GM19467 (cell line): ENCODE data around the gene CCDC112.

Experiments
- ATAC-seq: cut with Tn5 transposase; IDR thresholded peaks from one replicate; pipeline ENCODE4 v1.9.1; 2021; ENCODE audit warnings: mild to moderate bottlenecking, moderate library complexity; ENCODE audit not compliant: unreplicated experiment

Gene CCDC112

DNA sequence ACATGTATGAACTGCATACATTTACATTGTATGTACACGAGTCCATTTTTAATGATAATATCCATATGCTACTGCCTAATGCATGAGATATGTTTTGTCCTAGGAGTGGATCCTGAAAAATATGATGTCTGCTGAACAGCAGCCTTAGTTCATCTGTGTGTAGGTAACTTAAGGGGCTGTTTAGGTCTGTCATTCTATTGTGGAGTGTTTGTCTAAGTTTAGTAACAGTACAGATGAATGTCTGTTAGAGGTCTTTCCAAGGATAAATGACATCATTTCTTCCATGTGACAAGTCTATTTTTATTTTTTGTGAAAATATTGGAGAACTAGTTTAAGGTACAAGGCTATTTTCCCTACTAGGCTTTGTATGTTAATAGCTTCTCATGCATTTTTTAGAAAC is 22.6 kb upstream of the CCDC112 start:
- ATAC-seq: no peak

DNA sequence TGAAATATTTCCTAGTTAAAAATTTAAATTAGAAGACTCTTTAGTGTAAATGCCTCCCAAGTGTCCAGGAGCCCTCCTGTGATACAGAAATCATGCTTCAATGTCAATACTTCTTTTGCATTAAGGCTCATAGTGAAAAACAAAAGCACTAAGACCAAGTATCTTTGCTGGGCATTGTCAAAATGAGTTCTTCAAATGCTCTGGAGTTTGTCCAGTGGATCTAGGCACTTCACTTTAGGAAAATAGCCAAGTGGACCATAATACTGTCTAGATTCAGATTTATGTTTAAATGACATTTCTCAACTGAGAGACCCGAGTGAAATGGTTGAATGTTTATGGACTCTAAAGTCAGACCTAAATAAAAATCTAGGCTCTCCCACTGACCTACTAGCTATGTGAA is 21.3 kb upstream of the CCDC112 start:
- no peak for ATAC-seq

DNA sequence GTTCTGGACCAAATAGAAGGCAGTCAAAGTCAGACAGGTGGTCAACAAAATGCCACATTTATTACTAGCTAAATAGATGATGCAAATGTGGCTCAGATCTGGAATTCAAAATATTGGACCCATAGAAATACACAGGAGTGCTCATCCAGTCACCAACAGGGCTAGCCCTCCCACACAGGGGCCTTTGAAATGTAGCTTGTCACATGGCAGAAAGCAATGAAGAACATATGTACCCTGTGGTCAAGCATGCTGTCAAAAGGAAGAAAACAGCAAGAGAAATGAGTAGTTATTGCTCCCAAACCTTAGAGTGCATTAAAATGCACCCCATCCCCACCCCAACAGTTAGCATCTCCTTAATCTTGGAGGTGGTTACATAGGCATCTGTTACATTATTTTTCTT is 20.9 kb upstream of the CCDC112 start:
- no peak for ATAC-seq

DNA sequence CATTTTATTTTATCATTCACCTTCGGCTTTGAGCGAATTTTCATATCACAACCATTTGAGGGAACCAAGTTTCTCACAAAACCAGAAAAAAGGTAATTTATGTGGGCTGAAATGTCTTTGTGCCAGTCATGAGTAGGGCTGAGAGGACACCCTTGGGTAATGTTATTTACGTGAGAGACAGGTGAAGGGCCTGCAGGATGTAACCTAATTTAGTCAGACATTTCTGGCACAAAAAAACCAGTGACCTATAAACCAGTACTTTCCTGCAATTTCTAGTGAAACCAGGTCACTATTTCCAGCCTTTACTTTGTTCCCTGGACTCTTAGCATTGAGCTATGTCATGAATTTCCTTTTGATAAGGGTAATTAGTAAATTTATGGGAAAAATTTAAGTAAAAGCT is 17.2 kb upstream of the CCDC112 start:
- ATAC-seq: no peak

DNA sequence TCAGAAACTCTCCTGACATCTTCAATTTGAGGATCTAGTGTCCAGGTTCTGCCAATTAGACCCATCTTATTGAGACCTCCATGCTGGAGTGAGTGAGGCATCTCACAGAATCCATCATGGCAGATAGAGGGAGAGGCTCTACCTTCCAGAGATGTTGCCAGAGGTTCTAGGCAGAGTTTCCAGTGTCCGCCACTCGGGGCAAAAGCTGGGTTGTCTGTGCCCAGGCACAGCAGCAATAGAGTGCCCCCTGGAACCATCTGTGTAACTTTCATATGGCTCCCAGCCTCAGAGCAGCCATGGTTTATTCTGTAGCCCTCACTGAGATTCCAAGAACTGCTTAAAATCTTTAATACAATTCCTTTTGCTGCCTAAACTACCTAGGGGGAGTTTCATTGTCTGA is 16.6 kb upstream of the CCDC112 start:
- no peak for ATAC-seq

DNA sequence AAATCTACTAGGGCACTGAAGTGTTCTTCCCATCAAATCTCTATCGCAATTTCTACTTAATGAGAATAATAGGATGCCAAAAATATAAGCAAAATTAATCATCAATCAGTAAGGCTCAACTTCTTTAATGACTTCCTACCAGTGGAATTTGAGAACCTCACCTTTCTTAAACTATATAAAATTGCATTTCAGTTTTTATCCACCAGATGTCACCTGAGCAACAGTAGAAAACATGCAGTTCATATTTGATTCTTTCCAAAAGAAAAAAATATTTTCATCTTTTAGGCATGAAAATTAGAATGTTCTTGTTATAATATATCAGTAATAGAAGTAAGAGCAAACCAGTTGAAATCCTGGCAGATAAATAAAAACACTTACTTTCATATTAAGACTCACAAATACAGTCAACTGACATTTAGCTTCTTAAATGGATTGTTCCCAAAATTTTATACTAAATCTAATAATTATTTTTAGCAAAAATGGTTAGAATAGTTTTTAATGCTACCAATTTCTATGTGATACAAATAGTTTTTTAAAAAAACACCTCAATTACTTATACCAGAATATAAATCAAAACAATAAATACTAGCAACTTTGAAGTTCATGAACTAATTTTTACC is 13.4 kb upstream of the CCDC112 start:
- ATAC-seq: no peak

DNA sequence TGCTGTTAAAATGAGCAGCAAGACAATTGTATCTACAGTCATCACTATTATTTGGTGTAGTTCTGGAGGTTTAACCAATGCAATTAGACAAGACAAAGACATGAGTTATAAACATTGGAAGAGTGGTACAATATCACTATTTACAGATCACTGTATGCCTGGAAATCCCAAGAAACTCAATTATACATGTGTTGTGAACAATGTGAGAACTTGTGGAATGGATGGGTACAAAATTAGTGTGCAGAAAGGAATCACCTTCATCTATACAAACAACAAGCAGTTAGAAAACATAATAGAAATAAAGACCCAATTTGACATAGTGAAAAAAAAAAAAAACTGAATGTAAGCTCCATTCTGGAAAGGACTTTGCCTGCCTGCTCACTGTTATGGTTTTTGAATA is 12.4 kb upstream of the CCDC112 start:
- no peak for ATAC-seq

DNA sequence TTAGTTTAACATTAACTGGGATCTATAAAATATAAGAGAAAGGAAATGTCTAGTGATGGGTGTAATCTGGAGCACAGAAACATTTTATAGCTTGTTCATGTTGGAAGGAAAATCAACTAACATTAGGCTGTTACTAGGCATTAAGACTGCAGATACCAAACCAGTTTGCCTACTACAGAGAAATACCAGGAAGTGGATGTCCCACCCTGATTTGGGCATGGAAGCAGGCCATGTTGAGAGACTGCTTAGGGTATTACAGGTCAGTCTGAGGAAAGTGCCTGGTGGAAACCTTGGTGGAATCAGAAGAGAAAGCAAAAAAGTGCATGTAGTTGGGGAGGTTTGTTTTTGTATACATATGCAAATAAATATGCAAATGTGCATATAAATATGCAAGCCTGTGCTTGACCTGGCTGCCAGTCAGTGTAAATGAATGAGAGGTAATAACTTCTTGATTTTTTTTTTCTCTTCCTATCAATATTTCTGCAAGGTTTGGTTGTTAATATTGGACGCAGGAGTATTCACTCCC is 9.6 kb upstream of the CCDC112 start:
- ATAC-seq: no peak

DNA sequence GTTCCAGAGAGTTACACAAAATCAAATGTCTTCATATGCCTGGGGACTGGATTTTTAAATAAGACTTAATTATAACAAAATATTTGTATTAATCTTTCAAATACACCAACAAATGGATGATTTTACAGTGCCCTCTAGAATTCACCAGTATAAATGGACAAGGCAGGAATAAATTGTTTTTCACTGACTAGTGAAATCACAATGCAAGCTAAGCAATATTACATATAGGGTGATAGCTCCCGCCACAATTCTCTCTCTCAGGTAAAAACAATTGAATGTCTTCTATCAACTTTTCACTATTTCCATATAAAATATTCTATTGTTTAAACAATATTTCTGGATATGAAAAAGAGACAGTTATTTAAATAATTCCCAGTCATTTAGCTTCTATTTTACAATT is 8.0 kb upstream of the CCDC112 start:
- ATAC-seq: no peak

DNA sequence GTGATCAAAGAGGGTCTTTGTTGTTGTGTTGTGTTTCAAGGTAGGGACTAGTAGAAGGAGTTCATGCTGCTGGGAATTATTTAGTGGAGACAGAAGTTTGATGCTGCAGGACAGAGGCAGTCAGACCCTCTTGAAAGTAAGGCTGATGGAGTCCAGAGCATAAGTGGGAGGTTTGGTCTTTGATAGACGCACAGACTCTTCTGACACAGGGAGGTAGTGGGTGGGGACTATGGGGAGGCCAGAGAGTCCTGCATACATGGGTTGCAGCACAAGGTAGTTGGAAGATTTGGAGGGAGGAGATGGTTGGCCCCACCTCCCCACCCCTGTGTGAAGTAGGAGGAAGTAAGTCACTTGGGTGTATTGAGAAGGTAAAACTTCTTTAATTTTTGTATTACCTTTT is 2.4 kb upstream of the CCDC112 start:
- no peak for ATAC-seq

DNA sequence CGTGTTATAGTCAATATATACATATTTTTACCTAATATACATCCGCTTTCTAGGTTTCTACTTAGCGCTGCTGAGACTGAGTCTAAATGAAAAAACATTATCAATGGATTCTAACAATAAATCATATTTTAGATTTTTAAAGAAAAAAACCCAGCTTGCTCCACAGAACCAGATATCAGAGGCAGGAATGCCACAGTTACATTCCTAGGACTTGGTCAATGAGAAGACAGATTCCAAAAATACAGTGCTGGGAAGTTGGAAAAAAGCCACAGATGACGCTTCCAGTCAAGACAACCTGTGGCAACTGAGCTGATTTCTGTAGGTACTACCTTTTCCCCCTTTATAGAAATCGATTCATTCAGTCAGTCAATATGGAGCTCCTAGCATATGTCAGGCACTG is 577 bp upstream of the CCDC112 start:
- ATAC-seq: no peak

DNA sequence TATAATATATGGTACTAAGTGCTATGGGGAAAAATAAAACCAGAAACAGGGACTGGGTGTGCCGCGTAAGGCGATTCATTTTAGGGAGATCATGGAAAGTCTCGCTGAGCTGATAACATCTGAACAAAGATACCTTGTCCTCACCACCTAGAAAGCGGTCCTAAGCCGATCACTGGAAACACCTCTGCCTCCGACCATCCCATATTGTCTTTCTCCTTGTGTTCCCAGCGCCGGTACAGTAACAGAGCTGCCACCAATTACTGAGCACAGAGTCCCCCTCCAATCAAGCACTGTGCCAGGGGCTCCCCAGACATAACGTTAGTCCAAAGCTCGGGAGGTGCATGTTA is 704 bp downstream of the CCDC112 start:
- ATAC-seq: no peak

DNA sequence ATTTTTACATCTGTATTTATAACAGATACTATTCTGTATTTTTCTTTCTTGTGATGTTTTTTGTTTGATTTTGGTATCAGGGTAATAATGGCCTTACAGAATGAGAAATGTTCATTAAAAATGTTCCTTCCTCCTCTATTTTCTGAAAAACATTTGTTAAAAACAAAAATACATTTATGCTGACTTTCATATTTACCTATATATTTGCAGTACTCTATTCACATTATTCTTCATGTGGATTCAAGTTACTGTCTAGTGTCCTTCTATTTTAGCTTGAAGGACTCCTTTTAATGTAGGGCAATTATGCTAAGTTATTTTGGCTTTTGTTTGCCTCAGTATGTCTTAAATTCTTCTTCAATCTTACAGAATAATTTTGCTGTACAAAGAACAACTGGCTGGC is 5.1 kb downstream of the CCDC112 start:
- ATAC-seq: no peak

DNA sequence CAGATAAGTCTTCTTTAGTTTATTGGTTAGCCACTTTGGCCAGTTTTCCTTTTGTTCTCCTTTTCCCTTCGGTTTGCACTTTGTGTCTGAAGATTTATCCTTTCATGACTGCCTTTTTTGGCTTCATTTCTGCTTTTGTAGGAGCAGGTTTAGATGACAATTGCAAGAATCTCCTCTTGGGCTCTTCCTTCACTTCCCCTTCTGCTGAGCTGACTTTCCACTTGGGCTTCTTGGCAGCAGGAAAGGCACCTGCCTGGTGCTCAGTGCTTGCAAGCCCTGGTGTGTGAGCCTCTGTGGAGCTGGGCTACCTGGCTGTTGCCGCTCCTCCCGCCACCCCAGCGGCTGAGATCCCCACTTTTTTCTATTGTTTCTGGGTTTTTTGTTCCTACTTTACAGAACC is 7.3 kb downstream of the CCDC112 start:
- ATAC-seq: no peak

DNA sequence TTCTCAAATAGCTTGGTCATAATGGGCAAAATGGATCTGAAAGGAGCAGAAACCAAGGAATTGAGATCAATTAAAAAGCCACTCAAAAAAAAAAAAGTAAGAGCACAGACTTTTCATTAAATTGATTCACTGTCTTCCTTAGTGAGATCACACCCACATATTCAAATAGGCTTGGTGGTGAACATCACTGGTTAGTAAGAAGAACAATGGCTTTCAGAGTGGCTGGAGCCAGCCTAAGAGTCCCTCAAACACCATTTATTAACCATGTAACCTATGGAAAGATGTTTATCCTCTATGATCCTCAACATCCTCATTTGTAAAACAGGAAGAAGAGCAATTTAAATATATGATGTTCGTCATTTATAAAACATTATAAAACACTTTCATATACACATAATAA is 12.4 kb downstream of the CCDC112 start:
- no peak for ATAC-seq

DNA sequence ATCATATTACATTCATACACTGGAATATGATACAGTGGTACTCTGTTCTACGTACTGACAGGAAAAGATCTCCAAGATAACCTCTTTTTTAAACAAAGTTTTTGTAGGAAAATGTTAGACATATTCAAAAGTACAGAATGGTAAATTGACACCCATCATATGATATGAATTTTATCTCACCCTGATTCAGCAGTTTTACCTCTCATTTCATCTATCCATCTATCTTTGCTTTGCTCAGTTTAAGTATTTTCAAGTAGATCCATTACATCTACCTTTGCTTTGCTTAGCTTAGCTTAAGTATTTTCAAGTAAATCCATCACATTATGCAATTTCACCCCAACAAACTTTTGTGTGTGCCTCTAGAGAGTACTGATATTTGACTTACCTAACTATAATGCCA is 14.3 kb downstream of the CCDC112 start:
- no peak for ATAC-seq

DNA sequence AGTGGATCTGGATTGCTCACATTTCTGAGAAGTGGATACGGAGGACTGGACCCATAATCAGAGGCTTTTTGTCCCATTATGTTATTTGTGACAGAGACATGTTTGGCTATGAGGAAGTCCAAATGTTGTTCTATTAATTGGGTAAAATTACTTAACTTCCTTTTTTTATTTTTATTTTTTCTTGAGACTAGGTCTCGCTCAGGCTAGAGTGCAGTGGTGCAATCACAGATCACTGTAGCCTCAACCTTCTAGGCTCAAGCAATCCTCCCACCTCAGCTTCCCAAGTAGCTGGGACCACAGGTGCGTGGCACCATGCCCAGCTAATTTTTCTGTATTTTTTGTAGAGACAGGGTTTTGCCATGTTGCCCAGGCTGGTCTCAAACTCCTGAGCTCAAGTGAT is 21.9 kb downstream of the CCDC112 start:
- no peak for ATAC-seq

DNA sequence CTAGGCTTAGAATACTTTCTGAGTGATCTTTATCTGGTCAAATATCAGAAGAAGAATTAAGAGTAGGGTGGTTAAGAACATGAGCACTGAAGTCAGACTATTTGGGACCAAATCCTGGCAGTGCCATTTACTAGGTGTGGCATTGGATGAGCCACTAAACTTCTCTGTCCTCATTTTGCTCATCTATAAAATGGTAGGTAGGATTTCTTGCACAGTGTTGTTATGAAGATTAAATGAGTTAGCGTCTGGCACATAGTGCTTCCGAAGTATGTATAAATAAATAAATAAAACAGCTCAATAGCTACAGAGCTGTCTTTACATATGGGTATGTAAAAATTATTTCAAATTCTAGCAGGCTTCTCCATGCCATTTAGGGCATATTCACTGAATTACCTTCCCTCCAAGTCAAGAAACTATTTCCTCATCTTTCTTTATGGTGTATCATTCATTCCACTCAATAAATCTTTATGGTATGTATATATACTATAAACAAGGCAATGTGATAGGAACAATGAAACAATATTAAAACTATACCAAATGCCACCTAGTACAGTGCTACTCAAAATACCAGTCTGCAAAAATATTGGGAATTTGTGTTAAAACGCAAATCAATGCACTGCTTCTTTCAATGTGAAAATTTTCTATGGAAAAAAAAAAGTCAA is 24.0 kb downstream of the CCDC112 start:
- ATAC-seq: no peak

DNA sequence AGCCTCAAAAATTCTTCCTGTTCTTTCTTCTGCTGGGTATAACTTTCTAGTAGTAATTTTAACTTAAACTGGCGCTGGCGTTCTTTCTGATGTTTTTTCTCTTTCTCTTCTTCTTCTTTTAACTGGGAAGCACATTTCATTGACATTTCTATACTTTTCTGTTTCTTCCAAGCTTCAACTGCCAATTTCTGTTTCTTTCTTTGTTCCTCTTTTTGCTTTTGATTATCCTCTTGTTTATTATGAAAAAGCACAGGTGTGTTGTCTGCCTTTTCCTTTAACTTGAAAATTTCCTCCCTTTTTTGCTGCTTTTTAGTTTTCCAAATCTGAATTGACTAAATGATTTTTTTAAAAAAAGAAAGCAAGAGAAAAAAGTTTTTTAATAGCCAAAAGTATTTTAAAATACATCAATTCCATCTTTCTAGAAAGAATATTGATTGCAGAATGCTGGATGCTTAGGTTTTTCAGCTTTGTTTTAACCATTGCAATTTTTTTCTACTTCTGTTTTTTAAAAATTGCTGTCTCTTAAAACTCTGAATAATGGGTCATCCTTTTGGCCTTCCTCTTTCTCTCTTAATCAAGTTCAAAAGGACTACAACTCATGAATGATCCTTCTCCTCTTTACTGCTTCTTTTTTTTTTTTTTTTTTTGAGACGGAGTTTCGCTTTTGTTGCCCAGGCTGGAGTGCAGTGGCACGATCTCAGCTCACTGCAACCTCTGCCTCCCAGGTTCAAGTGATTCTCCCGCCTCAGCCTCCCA is 25.0 kb downstream of the CCDC112 start:
- no peak for ATAC-seq

DNA sequence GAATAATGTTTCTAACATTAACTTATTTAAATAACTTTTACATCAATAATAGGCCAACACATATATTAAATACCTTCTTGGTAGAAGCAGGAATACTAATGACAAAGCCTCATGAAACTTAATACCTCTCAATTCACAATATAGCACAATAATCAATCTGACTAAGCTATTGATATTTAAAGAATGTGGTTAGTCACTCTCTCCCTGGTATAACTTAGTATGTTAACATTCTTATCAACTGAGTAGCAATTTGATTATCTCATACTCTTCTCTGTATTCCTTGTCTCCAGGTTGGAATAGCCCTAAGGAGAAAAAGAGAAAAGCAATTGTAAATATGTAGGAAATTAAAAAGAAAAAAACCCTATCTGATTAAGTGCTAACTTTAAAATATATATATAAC is 28.8 kb downstream of the CCDC112 start:
- no peak for ATAC-seq

DNA sequence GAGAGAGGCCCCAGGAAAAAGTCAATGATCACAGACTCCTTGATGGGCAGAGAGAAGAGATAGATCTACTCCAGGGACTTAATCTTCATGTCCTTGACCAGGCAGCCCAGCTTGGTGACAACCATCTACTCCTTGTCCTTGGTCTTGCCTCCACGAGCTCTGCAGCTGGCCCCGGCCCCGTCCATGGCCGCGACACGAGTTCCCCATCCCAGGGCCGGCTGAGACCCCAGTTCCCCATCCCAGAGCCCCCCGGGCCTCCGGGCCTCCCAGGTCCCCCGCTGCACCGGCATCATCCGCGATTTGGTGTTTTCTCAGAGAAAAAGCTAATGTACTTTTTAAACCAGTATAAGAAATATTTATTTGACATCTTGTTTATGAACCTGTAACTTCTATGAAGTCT is 31.2 kb downstream of the CCDC112 start:
- ATAC-seq: no peak

DNA sequence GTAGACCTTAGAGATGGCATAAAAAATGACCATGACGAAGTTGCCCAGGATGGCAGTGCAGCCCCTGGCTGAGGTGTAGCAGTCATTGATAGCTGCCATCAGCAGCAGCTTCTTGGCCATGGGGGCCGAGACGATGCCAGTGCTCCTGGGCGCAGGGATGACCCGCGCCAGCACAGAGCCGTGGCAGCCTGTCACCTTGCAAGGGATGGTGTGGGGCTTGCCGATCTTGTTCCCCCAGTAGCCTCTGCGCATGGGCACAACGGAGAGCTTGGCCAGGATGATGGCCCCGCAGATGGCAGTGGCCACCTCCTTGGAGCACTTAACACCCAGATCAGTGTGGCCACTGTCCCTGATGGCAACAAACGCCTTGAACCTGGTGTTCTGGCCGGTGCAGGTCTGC is 31.7 kb downstream of the CCDC112 start:
- ATAC-seq: no peak

DNA sequence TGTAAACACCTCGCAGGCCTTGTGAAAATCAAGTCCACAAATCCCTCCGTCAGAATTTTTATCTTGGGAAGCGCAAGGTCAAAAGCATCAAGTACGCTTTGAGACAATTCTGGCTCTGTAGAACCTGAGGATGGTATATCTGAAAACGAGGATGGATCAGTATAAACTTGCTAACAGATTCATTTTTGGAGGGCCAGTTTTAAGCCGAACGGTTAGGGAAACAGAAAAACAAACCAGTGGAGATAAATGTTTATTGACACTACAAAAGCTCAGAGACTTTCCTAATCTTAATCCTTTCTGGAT is 33.4 kb downstream of the CCDC112 start:
- no peak for ATAC-seq
